ENCODE measurements around the gene CNTNAP2. TPM values are rescaled to one million over a fixed set of nuclear protein-coding genes. Genes with fewer than 3 reads are reported as not detected.

Gene CNTNAP2
- total and polyA plus RNA-seq, 2 donors from 2014 or later, result 0.06 to 0.13 TPM

DNA sequence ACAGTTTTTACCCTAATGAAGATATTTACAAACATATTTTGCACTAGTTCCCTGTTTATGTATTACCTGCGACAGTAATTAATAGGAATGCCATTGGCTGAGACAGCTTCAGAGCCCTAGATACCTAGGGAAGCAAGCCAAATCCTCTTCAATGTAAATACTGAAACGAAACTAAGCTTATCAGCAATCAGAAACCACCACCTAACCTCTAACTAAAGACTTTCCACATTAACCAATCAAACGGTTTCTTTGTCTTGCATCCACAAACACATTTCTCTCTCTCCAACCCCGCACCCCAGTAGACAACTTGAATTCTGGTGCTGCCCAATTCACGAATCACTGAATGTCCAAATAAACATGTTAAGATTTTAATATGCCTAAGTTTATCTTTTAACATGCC lies 1999.6 kb downstream of the CNTNAP2 start:
- no peak for FAIRE-seq

DNA sequence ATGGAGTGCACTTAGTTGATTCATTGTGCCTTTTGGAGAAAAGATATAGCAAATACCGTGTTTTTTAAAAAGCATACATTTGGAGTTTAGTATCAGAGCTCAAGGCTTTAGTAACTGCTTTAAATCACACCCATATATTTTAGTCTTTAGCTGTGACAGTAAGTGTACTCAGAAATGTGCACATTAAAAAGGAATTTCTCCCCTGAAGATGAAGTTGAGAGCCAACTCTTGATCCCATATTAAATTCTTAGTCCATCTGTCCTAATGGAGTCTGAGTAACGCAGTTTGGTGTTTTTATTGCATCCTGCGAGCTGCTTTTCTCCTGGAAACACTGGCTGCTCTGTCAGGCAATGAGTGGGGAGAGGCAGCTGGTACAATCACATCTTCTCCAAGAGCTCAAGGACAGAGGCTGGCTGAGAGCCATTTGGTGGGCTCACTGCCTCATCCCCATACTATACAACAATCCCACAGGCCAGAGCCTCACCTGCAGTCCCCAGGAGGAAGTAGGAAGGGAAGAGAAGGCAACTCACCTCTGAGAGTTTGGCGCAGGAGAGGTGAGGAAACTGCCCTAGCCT lies 2000.3 kb downstream of the CNTNAP2 start:
- H3K27me3 ChIP-seq (ENCODE audit: control insufficient read depth, insufficient read depth, low read length), result no peaks in the 10 kb centered on the region
- H3K9ac ChIP-seq (ENCODE audit: low read length in 3 of 3), result no peak overlapping the region
- H3K36me3 ChIP-seq (ENCODE audit: control insufficient read depth in 2 of 3, insufficient read depth in 3 of 3, low read length in 3 of 3), result no peaks in the 10 kb centered on the region
- no peak overlapping the region for H3K27ac ChIP-seq (ENCODE audit: low read depth in 2 of 2, low read length in 2 of 2)
- H3K4me3 ChIP-seq (ENCODE audit: low read length in 3 of 3), result no peak overlapping the region
- intact Hi-C loops (cut with DNase I), result no loop called here
- no peaks in the 10 kb centered on the region for H3K4me1 ChIP-seq (ENCODE audit: control insufficient read depth in 2 of 3, insufficient read depth in 2 of 3, low read depth in 1 of 3, low read length in 3 of 3)
- peak in 2 of 5 donors; percentile 16 to 22 for DNase-seq
- no peak for FAIRE-seq
- TF ChIP-seq, protein P1, sequence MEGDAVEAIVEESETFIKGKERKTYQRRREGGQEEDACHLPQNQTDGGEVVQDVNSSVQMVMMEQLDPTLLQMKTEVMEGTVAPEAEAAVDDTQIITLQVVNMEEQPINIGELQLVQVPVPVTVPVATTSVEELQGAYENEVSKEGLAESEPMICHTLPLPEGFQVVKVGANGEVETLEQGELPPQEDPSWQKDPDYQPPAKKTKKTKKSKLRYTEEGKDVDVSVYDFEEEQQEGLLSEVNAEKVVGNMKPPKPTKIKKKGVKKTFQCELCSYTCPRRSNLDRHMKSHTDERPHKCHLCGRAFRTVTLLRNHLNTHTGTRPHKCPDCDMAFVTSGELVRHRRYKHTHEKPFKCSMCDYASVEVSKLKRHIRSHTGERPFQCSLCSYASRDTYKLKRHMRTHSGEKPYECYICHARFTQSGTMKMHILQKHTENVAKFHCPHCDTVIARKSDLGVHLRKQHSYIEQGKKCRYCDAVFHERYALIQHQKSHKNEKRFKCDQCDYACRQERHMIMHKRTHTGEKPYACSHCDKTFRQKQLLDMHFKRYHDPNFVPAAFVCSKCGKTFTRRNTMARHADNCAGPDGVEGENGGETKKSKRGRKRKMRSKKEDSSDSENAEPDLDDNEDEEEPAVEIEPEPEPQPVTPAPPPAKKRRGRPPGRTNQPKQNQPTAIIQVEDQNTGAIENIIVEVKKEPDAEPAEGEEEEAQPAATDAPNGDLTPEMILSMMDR (IDR thresholded peaks at IDR 0.05; ENCODE audit: borderline replicate concordance, extremely low read depth, insufficient read depth), result no peak
- H3K9me3 ChIP-seq (ENCODE audit: control insufficient read depth in 2 of 3, insufficient read depth in 1 of 3, low read length in 3 of 3), result no peaks in the 10 kb centered on the region

More for the DNA sequence above, 1999.6 kb downstream of the CNTNAP2 start:
- Histone ChIP-seq H3K4me3 (ENCODE audit: low read length in 3 of 3) (no peak overlapping the region), H3K4me1 (ENCODE audit: control insufficient read depth in 2 of 3, insufficient read depth in 2 of 3, low read depth in 1 of 3, low read length in 3 of 3) (no peaks in the 10 kb centered on the region), H3K27me3 (ENCODE audit: control insufficient read depth, insufficient read depth, low read length) (no peaks in the 10 kb centered on the region), H3K9me3 (ENCODE audit: control insufficient read depth in 2 of 3, insufficient read depth in 1 of 3, low read length in 3 of 3) (no peaks in the 10 kb centered on the region), H3K36me3 (ENCODE audit: control insufficient read depth in 2 of 3, insufficient read depth in 3 of 3, low read length in 3 of 3) (no peaks in the 10 kb centered on the region), H3K9ac (ENCODE audit: low read length in 3 of 3) (no peak overlapping the region), H3K27ac (ENCODE audit: low read depth in 2 of 2, low read length in 2 of 2) (no peak overlapping the region)
- TF ChIP-seq, protein P1 (IDR thresholded peaks at IDR 0.05; ENCODE audit: borderline replicate concordance, extremely low read depth, insufficient read depth), result no peak
- intact Hi-C loops (cut with DNase I), result no loop called here
- no peak for DNase-seq

- intact Hi-C loops (cut with DNase I), result no loop called here
- FAIRE-seq, result no peak
- no peak overlapping the region for H3K27ac ChIP-seq (ENCODE audit: low read depth in 2 of 2, low read length in 2 of 2)
Measured at GRCh38 chr7:148118371-148118770, 2001.8 kb downstream of the CNTNAP2 start.

More at GRCh38 chr7:148118371-148118770, 2001.8 kb downstream of the CNTNAP2 start:
- H3K4me1 ChIP-seq (ENCODE audit: control insufficient read depth in 2 of 3, insufficient read depth in 2 of 3, low read depth in 1 of 3, low read length in 3 of 3), result no peaks in the 10 kb centered on the region
- TF ChIP-seq, protein P1 (IDR thresholded peaks at IDR 0.05; ENCODE audit: borderline replicate concordance, extremely low read depth, insufficient read depth), result no peak
- DNase-seq, result peak in 2 of 5 donors; percentile 21 to 24
- H3K27me3 ChIP-seq (ENCODE audit: control insufficient read depth, insufficient read depth, low read length), result no peaks in the 10 kb centered on the region
- H3K9me3 ChIP-seq (ENCODE audit: control insufficient read depth in 2 of 3, insufficient read depth in 1 of 3, low read length in 3 of 3), result no peaks in the 10 kb centered on the region
- H3K4me3 ChIP-seq (ENCODE audit: low read length in 3 of 3), result no peak overlapping the region
- no peak overlapping the region for H3K9ac ChIP-seq (ENCODE audit: low read length in 3 of 3)
- no peaks in the 10 kb centered on the region for H3K36me3 ChIP-seq (ENCODE audit: control insufficient read depth in 2 of 3, insufficient read depth in 3 of 3, low read length in 3 of 3)
